ENCODE results near the gene TMEM91. TPM values are rescaled to one million over a fixed set of nuclear protein-coding genes. Genes with fewer than 3 reads are reported as not detected.
A peak's percentile ranks its signal among the peaks of the same experiment; 100 is the strongest.

Gene TMEM91
- total and polyA plus RNA-seq, 2 of the 13 experiments (the other 11 are each of a cell fraction or from before 2014, with no cell fraction given) = 6.3 to 10.3 TPM

DNA sequence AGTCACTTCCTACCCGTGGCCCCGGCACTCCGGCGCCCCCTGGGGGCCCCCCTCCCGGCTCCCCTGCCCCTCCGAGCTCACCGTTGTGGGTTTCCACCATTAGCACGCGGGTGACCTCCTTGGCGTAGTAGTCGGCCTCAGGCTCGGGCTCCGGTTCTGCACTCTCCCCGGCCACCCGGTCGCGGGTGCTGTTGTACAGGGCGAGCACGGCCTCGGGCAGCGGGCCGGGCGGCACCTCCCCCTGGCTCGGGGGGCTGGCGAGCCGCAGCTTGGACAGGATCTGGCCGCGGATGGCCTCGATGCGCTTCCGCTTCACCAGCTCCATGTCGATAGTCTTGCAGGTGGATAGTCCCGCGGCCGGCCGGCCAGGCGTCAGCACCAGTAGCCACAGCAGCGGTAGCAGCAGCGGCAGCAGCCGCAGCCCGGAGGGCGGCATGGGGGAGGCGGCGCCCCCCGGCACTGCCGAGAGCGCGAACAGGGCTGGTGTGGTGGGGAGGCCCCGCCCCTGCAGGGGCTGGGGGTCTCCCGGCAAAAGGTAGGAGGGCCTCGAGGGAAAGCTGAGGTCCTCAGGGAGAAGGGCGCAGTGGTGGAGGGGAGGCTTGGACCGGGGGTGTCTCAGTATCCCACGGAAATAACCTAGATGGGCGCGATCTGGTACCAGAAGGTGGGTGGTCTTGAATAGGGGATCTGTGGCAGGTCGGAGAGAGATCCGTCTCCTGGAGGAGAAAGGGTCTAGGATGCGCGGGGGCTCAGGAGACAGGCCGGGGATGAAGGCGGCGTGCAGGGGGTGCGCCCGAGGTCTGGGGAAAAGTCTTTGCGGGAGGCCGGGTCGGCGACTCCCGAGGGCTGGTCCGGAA, 23.5 kb upstream of the TMEM91 start (continued):
- TF ChIP-seq KLF11 (CRISPR knock-in tag; IDR thresholded peaks at IDR 0.05) (no peak), ZNF367 (CRISPR knock-in tag; IDR thresholded peaks at IDR 0.05; ENCODE audit: borderline replicate concordance) (no peak), NR1H2 (CRISPR knock-in tag; IDR thresholded peaks at IDR 0.05; ENCODE audit: borderline replicate concordance, low read depth) (no peak), ZNF354B (CRISPR knock-in tag; IDR thresholded peaks at IDR 0.05) (0 out of 2 replicates have a peak, but pooled peaks have one; percentile 42), SMAD9 (CRISPR knock-in tag; IDR thresholded peaks at IDR 0.05) (no peak), ZNF432 (CRISPR knock-in tag; IDR thresholded peaks at IDR 0.05; ENCODE audit: borderline replicate concordance) (no peak), MLLT10 (CRISPR knock-in tag; IDR thresholded peaks at IDR 0.05) (no peak)
- TF ChIP-seq, protein P1, sequence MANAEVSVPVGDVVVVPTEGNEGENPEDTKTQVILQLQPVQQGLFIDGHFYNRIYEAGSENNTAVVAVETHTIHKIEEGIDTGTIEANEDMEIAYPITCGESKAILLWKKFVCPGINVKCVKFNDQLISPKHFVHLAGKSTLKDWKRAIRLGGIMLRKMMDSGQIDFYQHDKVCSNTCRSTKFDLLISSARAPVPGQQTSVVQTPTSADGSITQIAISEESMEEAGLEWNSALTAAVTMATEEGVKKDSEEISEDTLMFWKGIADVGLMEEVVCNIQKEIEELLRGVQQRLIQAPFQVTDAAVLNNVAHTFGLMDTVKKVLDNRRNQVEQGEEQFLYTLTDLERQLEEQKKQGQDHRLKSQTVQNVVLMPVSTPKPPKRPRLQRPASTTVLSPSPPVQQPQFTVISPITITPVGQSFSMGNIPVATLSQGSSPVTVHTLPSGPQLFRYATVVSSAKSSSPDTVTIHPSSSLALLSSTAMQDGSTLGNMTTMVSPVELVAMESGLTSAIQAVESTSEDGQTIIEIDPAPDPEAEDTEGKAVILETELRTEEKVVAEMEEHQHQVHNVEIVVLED (CRISPR knock-in tag; IDR thresholded peaks at IDR 0.05; ENCODE audit: borderline replicate concordance) = peak; percentile 11; the same call in 1 of the 2 replicates
- TF ChIP-seq, protein P2, sequence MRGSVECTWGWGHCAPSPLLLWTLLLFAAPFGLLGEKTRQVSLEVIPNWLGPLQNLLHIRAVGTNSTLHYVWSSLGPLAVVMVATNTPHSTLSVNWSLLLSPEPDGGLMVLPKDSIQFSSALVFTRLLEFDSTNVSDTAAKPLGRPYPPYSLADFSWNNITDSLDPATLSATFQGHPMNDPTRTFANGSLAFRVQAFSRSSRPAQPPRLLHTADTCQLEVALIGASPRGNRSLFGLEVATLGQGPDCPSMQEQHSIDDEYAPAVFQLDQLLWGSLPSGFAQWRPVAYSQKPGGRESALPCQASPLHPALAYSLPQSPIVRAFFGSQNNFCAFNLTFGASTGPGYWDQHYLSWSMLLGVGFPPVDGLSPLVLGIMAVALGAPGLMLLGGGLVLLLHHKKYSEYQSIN (CRISPR knock-in tag; IDR thresholded peaks at IDR 0.05; ENCODE audit: borderline replicate concordance) = no peak

Data from HepG2 (cell line).